HepG2 (cell line): ENCODE data around the gene GNAL. TPM values are rescaled to one million over a fixed set of nuclear protein-coding genes. Genes with fewer than 3 reads are reported as not detected.

Source experiments
- FOSL1 ChIP-seq: sonication (generic); formaldehyde crosslinking; IDR thresholded peaks from 2 replicates; pipeline ENCODE4 v1.9.0; 2021; ENCODE audit warnings: missing genetic modification reagents, borderline replicate concordance
- JARID2 ChIP-seq: sonication (generic); formaldehyde crosslinking; IDR thresholded peaks from 2 replicates; pipeline ENCODE4 v1.8.1; 2023; ENCODE audit warnings: missing genetic modification reagents, inconsistent platforms; ENCODE audit not compliant: insufficient replicate concordance
- KAT2B ChIP-seq: fragments of 150-350 bp; IDR thresholded peaks from 2 replicates; pipeline ENCODE4 v1.6.1; 2014; ENCODE audit warnings: low read depth, low read length, borderline replicate concordance
- KDM2A ChIP-seq: sonication (generic); formaldehyde crosslinking; IDR thresholded peaks from 2 replicates; pipeline ENCODE4 v1.4.0; 2020; ENCODE audit warnings: low read depth, missing genetic modification reagents, borderline replicate concordance
- KDM4B ChIP-seq: sonication (generic); formaldehyde crosslinking; IDR thresholded peaks from 2 replicates; pipeline ENCODE4 v1.4.0; 2020; ENCODE audit warnings: missing genetic modification reagents
- NFE2L1 ChIP-seq: sonication (generic); formaldehyde crosslinking; IDR thresholded peaks from 2 replicates; pipeline ENCODE4 v1.4.0; 2020; ENCODE audit warnings: missing genetic modification reagents, mild to moderate bottlenecking, borderline replicate concordance
- NFYC ChIP-seq: IDR thresholded peaks from 2 replicates; pipeline ENCODE4 v1.6.1; 2016; ENCODE audit warnings: missing genetic modification reagents, missing compliant biosample characterization
- RAD21 ChIP-seq: fragments of 450-650 bp; formaldehyde crosslinking; IDR thresholded peaks from 2 replicates; pipeline ENCODE4 v1.5.0; 2020; ENCODE audit warnings: mild to moderate bottlenecking
- RARA ChIP-seq: IDR thresholded peaks from 2 replicates; pipeline ENCODE4 v1.6.1; 2016; ENCODE audit warnings: missing genetic modification reagents, missing compliant biosample characterization
- SALL2 ChIP-seq: sonication (generic); formaldehyde crosslinking; IDR thresholded peaks from 2 replicates; pipeline ENCODE4 v1.8.1; 2023; ENCODE audit warnings: mild to moderate bottlenecking, missing genetic modification reagents, inconsistent platforms
- STAG1 ChIP-seq: sonication (generic); formaldehyde crosslinking; IDR thresholded peaks from 2 replicates; pipeline ENCODE4 v1.4.0; 2020; ENCODE audit warnings: missing genetic modification reagents
- TBX2 ChIP-seq: sonication (generic); formaldehyde crosslinking; IDR thresholded peaks from 2 replicates; pipeline ENCODE4 v1.5.0; 2020; ENCODE audit warnings: missing genetic modification reagents, mild to moderate bottlenecking, borderline replicate concordance
- ZNF234 ChIP-seq: sonication (generic); formaldehyde crosslinking; conservative IDR thresholded peaks from 2 replicates; pipeline ENCODE4 v1.5.1; 2020; ENCODE audit warnings: mild to moderate bottlenecking, missing genetic modification reagents
- ZNF552 ChIP-seq: sonication (generic); formaldehyde crosslinking; IDR thresholded peaks from 2 replicates; pipeline ENCODE4 v1.9.0; 2022; ENCODE audit warnings: missing genetic modification reagents, mild to moderate bottlenecking, borderline replicate concordance
- ZNF605 ChIP-seq: sonication (generic); formaldehyde crosslinking; IDR thresholded peaks from 2 replicates; pipeline ENCODE4 v1.8.0; 2022; ENCODE audit warnings: mild to moderate bottlenecking, missing genetic modification reagents
- polyA plus RNA-seq, 8 experiments: library from polyadenylated mRNA; depleted of rRNA in 3 of 8; stranded (reverse) in 7 of 8; unstranded in 1 of 8; fragments of >200 nt; fragmentation: Illumina TruSeq in 4 of 8; extraction: Trizol in 4 of 8; gene quantifications; 2 replicates each; pipeline versions ENCODE4 v1.2.1 to v1.2.3, GENCODE V29; 2011 to 2016; ENCODE audit warnings: low read depth in 4 of 8, missing spikeins in 1 of 8, mixed read lengths in 1 of 8; ENCODE audit not compliant: insufficient read depth in 1 of 8
- total RNA-seq, 5 experiments: library from RNA; depleted of rRNA; stranded (reverse); fragments of >200 nt; fragmentation: Illumina TruSeq; extraction: Trizol; gene quantifications; 2 replicates each; pipeline ENCODE4 v1.2.3, GENCODE V29; 2016; ENCODE audit warnings: low read depth in 1 of 5
- TF ChIP-seq, protein P1 (sequence below): sonication (generic); formaldehyde crosslinking; IDR thresholded peaks from 2 replicates; pipeline ENCODE4 v1.5.0; 2020; ENCODE audit warnings: missing genetic modification reagents
- TF ChIP-seq, protein P2 (sequence below): sonication (generic); formaldehyde crosslinking; IDR thresholded peaks from 2 replicates; pipeline ENCODE4; 2020; ENCODE audit warnings: missing genetic modification reagents, mild to moderate bottlenecking, borderline replicate concordance
- TF ChIP-seq, protein P3 (sequence below): sonication (generic); formaldehyde crosslinking; IDR thresholded peaks from 2 replicates; pipeline ENCODE4 v1.4.0; 2020; ENCODE audit warnings: low read depth, missing genetic modification reagents
- TF ChIP-seq, protein P4 (sequence below): sonication (generic); formaldehyde crosslinking; IDR thresholded peaks from 2 replicates; pipeline ENCODE4 v1.4.0; 2020; ENCODE audit warnings: mild to moderate bottlenecking, missing genetic modification reagents
- TF ChIP-seq, protein P5 (sequence below): sonication (generic); formaldehyde crosslinking; IDR thresholded peaks from 2 replicates; pipeline ENCODE4 v1.4.0; 2020; ENCODE audit warnings: low read depth, mild to moderate bottlenecking, missing genetic modification reagents

Gene GNAL
- total and polyA plus RNA-seq, 2 of the 13 experiments (the other 11 are each of a cell fraction or from before 2014, with no cell fraction given) = 0.87 to 1.4 TPM

DNA sequence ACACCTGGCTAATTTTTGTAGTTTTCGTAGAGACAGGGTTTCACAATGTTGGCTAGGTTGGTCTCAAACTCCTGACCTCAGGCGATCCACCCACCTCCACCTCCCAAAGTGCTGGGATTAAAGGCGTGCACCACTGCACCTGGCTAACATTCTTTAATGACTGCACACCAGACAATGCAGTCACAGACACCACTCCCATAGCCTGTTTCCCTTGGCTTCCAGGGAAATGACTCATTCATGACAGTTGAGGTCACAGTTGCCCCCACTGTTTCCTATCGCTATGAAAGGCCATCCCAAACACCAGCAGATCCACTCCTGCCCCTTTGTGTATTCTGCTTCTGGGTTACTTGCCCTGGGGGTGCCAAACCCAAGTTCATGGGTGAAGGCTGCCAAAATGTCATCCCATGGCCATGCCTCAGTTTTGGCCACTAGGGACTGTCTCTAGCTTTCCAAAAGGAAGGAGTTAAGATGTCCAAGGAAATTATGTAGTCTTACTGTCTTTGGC lies 170.9 kb downstream of the GNAL start (continued):
- TF ChIP-seq ZNF605 (CRISPR knock-in tag) = no peak
- no peak for TF ChIP-seq NFYC (CRISPR knock-in tag)
- TF ChIP-seq KDM4B = no peak
- peak; percentile 70 for TF ChIP-seq RARA (CRISPR knock-in tag)
- TF ChIP-seq, protein P1, sequence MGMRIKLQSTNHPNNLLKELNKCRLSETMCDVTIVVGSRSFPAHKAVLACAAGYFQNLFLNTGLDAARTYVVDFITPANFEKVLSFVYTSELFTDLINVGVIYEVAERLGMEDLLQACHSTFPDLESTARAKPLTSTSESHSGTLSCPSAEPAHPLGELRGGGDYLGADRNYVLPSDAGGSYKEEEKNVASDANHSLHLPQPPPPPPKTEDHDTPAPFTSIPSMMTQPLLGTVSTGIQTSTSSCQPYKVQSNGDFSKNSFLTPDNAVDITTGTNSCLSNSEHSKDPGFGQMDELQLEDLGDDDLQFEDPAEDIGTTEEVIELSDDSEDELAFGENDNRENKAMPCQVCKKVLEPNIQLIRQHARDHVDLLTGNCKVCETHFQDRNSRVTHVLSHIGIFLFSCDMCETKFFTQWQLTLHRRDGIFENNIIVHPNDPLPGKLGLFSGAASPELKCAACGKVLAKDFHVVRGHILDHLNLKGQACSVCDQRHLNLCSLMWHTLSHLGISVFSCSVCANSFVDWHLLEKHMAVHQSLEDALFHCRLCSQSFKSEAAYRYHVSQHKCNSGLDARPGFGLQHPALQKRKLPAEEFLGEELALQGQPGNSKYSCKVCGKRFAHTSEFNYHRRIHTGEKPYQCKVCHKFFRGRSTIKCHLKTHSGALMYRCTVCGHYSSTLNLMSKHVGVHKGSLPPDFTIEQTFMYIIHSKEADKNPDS (CRISPR knock-in tag) = no peak
- no peak for TF ChIP-seq KAT2B
- TF ChIP-seq, protein P2, sequence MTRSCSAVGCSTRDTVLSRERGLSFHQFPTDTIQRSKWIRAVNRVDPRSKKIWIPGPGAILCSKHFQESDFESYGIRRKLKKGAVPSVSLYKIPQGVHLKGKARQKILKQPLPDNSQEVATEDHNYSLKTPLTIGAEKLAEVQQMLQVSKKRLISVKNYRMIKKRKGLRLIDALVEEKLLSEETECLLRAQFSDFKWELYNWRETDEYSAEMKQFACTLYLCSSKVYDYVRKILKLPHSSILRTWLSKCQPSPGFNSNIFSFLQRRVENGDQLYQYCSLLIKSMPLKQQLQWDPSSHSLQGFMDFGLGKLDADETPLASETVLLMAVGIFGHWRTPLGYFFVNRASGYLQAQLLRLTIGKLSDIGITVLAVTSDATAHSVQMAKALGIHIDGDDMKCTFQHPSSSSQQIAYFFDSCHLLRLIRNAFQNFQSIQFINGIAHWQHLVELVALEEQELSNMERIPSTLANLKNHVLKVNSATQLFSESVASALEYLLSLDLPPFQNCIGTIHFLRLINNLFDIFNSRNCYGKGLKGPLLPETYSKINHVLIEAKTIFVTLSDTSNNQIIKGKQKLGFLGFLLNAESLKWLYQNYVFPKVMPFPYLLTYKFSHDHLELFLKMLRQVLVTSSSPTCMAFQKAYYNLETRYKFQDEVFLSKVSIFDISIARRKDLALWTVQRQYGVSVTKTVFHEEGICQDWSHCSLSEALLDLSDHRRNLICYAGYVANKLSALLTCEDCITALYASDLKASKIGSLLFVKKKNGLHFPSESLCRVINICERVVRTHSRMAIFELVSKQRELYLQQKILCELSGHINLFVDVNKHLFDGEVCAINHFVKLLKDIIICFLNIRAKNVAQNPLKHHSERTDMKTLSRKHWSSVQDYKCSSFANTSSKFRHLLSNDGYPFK (CRISPR knock-in tag) = no peak
- TF ChIP-seq FOSL1 (CRISPR knock-in tag) = peak; percentile 75; the same call in 1 of the 2 replicates
- TF ChIP-seq, protein P3, sequence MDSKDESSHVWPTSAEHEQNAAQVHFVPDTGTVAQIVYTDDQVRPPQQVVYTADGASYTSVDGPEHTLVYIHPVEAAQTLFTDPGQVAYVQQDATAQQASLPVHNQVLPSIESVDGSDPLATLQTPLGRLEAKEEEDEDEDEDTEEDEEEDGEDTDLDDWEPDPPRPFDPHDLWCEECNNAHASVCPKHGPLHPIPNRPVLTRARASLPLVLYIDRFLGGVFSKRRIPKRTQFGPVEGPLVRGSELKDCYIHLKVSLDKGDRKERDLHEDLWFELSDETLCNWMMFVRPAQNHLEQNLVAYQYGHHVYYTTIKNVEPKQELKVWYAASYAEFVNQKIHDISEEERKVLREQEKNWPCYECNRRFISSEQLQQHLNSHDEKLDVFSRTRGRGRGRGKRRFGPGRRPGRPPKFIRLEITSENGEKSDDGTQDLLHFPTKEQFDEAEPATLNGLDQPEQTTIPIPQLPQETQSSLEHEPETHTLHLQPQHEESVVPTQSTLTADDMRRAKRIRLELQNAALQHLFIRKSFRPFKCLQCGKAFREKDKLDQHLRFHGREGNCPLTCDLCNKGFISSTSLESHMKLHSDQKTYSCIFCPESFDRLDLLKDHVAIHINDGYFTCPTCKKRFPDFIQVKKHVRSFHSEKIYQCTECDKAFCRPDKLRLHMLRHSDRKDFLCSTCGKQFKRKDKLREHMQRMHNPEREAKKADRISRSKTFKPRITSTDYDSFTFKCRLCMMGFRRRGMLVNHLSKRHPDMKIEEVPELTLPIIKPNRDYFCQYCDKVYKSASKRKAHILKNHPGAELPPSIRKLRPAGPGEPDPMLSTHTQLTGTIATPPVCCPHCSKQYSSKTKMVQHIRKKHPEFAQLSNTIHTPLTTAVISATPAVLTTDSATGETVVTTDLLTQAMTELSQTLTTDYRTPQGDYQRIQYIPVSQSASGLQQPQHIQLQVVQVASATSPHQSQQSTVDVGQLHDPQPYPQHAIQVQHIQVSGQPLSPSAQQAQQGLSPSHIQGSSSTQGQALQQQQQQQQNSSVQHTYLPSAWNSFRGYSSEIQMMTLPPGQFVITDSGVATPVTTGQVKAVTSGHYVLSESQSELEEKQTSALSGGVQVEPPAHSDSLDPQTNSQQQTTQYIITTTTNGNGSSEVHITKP (CRISPR knock-in tag) = no peak
- TF ChIP-seq ZNF234 = no peak
- TF ChIP-seq TBX2 (CRISPR knock-in tag) = peak; percentile 44; the same call in 1 of the 2 replicates
- TF ChIP-seq, protein P4, sequence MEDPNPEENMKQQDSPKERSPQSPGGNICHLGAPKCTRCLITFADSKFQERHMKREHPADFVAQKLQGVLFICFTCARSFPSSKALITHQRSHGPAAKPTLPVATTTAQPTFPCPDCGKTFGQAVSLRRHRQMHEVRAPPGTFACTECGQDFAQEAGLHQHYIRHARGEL (CRISPR knock-in tag) = no peak
- TF ChIP-seq SALL2 (CRISPR knock-in tag) = no peak
- TF ChIP-seq NFE2L1 = no peak
- TF ChIP-seq ZNF552 (CRISPR knock-in tag) = no peak
- TF ChIP-seq, protein P5, sequence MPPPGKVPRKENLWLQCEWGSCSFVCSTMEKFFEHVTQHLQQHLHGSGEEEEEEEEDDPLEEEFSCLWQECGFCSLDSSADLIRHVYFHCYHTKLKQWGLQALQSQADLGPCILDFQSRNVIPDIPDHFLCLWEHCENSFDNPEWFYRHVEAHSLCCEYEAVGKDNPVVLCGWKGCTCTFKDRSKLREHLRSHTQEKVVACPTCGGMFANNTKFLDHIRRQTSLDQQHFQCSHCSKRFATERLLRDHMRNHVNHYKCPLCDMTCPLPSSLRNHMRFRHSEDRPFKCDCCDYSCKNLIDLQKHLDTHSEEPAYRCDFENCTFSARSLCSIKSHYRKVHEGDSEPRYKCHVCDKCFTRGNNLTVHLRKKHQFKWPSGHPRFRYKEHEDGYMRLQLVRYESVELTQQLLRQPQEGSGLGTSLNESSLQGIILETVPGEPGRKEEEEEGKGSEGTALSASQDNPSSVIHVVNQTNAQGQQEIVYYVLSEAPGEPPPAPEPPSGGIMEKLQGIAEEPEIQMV (CRISPR knock-in tag) = no peak
- no peak for TF ChIP-seq KDM2A (CRISPR knock-in tag)
- TF ChIP-seq STAG1 (CRISPR knock-in tag) = no peak
- no peak for TF ChIP-seq RAD21 (CRISPR knock-in tag)
- TF ChIP-seq JARID2 (CRISPR knock-in tag) = no peak
